Mucosa of rectum (tissue), 2 donors: ENCODE results near the gene LPCAT2.

Experiments used
- H3K27ac ChIP-seq, 2 donors: one replicate each; pipeline ENCODE4 v1.7.0; 2013; ENCODE audit warnings: inconsistent platforms in 2 of 2, low read depth in 2 of 2, low read length in 2 of 2
- H3K27me3 ChIP-seq, 2 donors: one replicate each; pipeline ENCODE4 v1.7.0; 2013; ENCODE audit warnings: low read length in 2 of 2; ENCODE audit not compliant: control insufficient read depth in 2 of 2, insufficient read depth in 2 of 2
- H3K36me3 ChIP-seq, 2 donors: one replicate each; pipeline ENCODE4 v1.7.0; 2013; ENCODE audit warnings: low read length in 2 of 2; ENCODE audit not compliant: control insufficient read depth in 2 of 2, insufficient read depth in 2 of 2
- H3K4me1 ChIP-seq, 2 donors: one replicate each; pipeline ENCODE4 v1.7.0; 2013; ENCODE audit warnings: low read length in 2 of 2, mild to moderate bottlenecking in 1 of 2; ENCODE audit not compliant: control insufficient read depth in 2 of 2, insufficient read depth in 2 of 2
- H3K4me3 ChIP-seq, 2 donors: one replicate each; pipeline ENCODE4 v1.7.0; 2013; ENCODE audit warnings: low read length in 2 of 2
- H3K9ac ChIP-seq, 2 donors: one replicate each; pipeline ENCODE4 v1.7.0; 2013; ENCODE audit warnings: low read length in 2 of 2, low read depth in 1 of 2, mild to moderate bottlenecking in 1 of 2
- H3K9me3 ChIP-seq, 2 donors: one replicate each; pipeline ENCODE4 v1.7.0; 2013; ENCODE audit warnings: low read length in 2 of 2; ENCODE audit not compliant: control insufficient read depth in 2 of 2
- donor health status: healthy.
- donor health status: Normal muscosa, but diverticular disease.

Gene LPCAT2

GRCh38 chr16:55565086-55565485 lies 56.2 kb downstream of the LPCAT2 start:
- H3K27ac ChIP-seq, result no peak overlapping the region

GRCh38 chr16:55566432-55567175 lies 57.7 kb downstream of the LPCAT2 start, which contains the start of gene CAPNS2:
Gene CAPNS2, plus strand, starts transcription at chr16:55566684. Its CDS starts 73 bp downstream, at chr16:55566757.
- H3K36me3 ChIP-seq, result no peaks in the 10 kb centered on the region
- H3K27ac ChIP-seq, result no peak within 1 kb of the TSS
- H3K9me3 ChIP-seq, result no peaks in the 10 kb centered on the region
- H3K4me1 ChIP-seq, result no peaks in the 10 kb centered on the region
- no peak within 1 kb of the TSS for H3K9ac ChIP-seq
- H3K27me3 ChIP-seq, result no peaks in the 10 kb centered on the region
- no peak within 1 kb of the TSS for H3K4me3 ChIP-seq

More at GRCh38 chr16:55565086-55565485, 56.2 kb downstream of the LPCAT2 start:
- no peak overlapping the region for H3K9ac ChIP-seq
- no peak overlapping the region for H3K4me3 ChIP-seq
- H3K9me3 ChIP-seq, result no peaks in the 10 kb centered on the region
- no peaks in the 10 kb centered on the region for H3K27me3 ChIP-seq
- H3K4me1 ChIP-seq, result peaks cover 0 to 2% of the 10 kb centered on the region in 2 donors
- H3K36me3 ChIP-seq, result no peaks in the 10 kb centered on the region

- no peaks in the 10 kb centered on the region for H3K4me1 ChIP-seq
- H3K27ac ChIP-seq, result no peak overlapping the region
- no peaks in the 10 kb centered on the region for H3K36me3 ChIP-seq
- H3K9me3 ChIP-seq, result no peaks in the 10 kb centered on the region
- no peak overlapping the region for H3K9ac ChIP-seq
- H3K4me3 ChIP-seq, result no peak overlapping the region
- no peaks in the 10 kb centered on the region for H3K27me3 ChIP-seq
Measured at GRCh38 chr16:55567382-55567781, 58.5 kb downstream of the LPCAT2 start.

GRCh38 chr16:55568207-55568606 lies 59.3 kb downstream of the LPCAT2 start:
- H3K4me3 ChIP-seq, result no peak overlapping the region
- H3K9ac ChIP-seq, result no peak overlapping the region
- H3K36me3 ChIP-seq, result no peaks in the 10 kb centered on the region
- no peaks in the 10 kb centered on the region for H3K27me3 ChIP-seq
- no peaks in the 10 kb centered on the region for H3K9me3 ChIP-seq
- no peak overlapping the region for H3K27ac ChIP-seq
- H3K4me1 ChIP-seq, result no peaks in the 10 kb centered on the region

- Histone ChIP-seq H3K9ac (no peak overlapping the region), H3K4me1 (no peaks in the 10 kb centered on the region), H3K4me3 (no peak overlapping the region), H3K9me3 (no peaks in the 10 kb centered on the region), H3K27me3 (no peaks in the 10 kb centered on the region), H3K36me3 (no peaks in the 10 kb centered on the region), H3K27ac (no peak overlapping the region)
Measured at GRCh38 chr16:55569025-55569424, 60.2 kb downstream of the LPCAT2 start.

GRCh38 chr16:55570159-55570558 lies 61.3 kb downstream of the LPCAT2 start:
- Histone ChIP-seq H3K9ac (no peak overlapping the region), H3K9me3 (no peaks in the 10 kb centered on the region), H3K36me3 (no peaks in the 10 kb centered on the region), H3K27ac (no peak overlapping the region), H3K4me3 (no peak overlapping the region), H3K4me1 (no peaks in the 10 kb centered on the region), H3K27me3 (no peaks in the 10 kb centered on the region)

- no peaks in the 10 kb centered on the region for H3K36me3 ChIP-seq
- no peaks in the 10 kb centered on the region for H3K4me1 ChIP-seq
Measured at GRCh38 chr16:55571191-55571897, 62.5 kb downstream of the LPCAT2 start.

GRCh38 chr16:55572439-55572838 lies 63.6 kb downstream of the LPCAT2 start:
- Histone ChIP-seq H3K9ac (no peak overlapping the region), H3K27me3 (no peaks in the 10 kb centered on the region), H3K9me3 (no peaks in the 10 kb centered on the region), H3K4me3 (no peak overlapping the region), H3K27ac (no peak overlapping the region), H3K36me3 (no peaks in the 10 kb centered on the region), H3K4me1 (no peaks in the 10 kb centered on the region)

More at GRCh38 chr16:55571191-55571897, 62.5 kb downstream of the LPCAT2 start:
- Histone ChIP-seq H3K4me3 (no peak overlapping the region), H3K27me3 (no peaks in the 10 kb centered on the region), H3K9ac (no peak overlapping the region), H3K9me3 (no peaks in the 10 kb centered on the region), H3K27ac (no peak overlapping the region)

GRCh38 chr16:55574811-55575210 lies 65.9 kb downstream of the LPCAT2 start:
- Histone ChIP-seq H3K27me3 (no peaks in the 10 kb centered on the region), H3K9me3 (no peaks in the 10 kb centered on the region), H3K4me3 (no peak overlapping the region), H3K4me1 (no peaks in the 10 kb centered on the region), H3K9ac (no peak overlapping the region), H3K27ac (no peak overlapping the region), H3K36me3 (peaks cover 4 to 8% of the 10 kb centered on the region in 2 donors)

- H3K9me3 ChIP-seq, result no peaks in the 10 kb centered on the region
- no peaks in the 10 kb centered on the region for H3K4me1 ChIP-seq
- no peak overlapping the region for H3K4me3 ChIP-seq
- no peak overlapping the region for H3K9ac ChIP-seq
- no peak overlapping the region for H3K27ac ChIP-seq
- H3K36me3 ChIP-seq, result peaks cover 6 to 10% of the 10 kb centered on the region in 2 donors
- H3K27me3 ChIP-seq, result no peaks in the 10 kb centered on the region
Measured at GRCh38 chr16:55575496-55575895, 66.6 kb downstream of the LPCAT2 start.
